GM19023 (cell line): ENCODE results near the gene ISG20L2.
A peak's percentile ranks its signal among the peaks of the same experiment; 100 is the strongest.
"Not testable (repeated sequence)": the region's sequence is repeated elsewhere in the genome, so short reads cannot be mapped to it uniquely, and the experiment has no call there.

Experiments used
- ATAC-seq: cut with Tn5 transposase; IDR thresholded peaks from one replicate; pipeline ENCODE4 v1.9.1; 2021; ENCODE audit warnings: mild to moderate bottlenecking, moderate library complexity; ENCODE audit not compliant: unreplicated experiment

Gene ISG20L2, protein sequence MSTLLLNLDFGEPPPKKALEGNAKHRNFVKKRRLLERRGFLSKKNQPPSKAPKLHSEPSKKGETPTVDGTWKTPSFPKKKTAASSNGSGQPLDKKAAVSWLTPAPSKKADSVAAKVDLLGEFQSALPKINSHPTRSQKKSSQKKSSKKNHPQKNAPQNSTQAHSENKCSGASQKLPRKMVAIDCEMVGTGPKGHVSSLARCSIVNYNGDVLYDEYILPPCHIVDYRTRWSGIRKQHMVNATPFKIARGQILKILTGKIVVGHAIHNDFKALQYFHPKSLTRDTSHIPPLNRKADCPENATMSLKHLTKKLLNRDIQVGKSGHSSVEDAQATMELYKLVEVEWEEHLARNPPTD

DNA sequence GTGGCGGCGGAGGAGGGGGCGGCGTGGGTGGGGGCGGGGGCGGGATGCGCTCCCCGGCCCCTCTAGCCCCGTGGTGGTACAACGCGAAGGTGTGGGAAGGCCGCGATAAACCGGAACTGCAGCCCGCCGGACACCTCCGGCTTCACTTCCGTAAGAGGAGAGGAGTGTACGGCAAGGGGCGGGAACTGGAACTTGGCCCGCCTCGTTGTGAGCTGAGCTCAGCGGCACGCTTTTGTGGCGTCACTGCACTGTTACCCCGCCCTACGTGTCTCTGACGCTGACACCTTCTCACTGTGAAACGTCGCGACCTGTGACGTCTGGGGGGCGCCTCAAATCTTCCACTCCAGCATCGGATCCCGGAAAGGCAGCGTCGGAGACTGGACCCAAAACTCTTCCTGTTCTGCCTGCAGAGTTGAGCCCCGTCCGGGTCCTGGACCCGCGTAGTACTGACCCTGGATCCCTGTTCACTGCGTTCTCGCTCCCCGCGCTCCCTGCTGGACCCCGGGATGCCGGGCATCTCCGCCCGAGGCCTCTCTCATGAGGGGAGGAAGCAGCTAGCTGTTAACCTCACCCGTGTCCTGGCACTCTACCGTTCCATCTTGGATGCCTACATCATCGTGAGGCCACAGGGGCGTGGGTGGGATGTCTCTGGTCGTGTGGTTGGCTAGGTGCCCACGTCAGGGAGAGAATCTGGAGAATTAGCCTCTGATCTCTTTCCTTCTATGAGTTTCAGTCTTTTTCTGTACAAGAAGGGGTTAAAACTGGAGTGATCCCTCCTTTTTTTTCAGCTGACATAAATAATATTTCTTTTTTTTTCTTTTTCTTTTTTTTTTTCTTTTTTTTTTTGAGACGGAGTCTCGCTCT lies at the start of gene ISG20L2:
Gene ISG20L2 (minus strand): TSS at position 168 of the 864 bp plus-strand sequence. CDS start 1,114 bp downstream, outside the sequence.
- peak; percentile 93 for ATAC-seq

DNA sequence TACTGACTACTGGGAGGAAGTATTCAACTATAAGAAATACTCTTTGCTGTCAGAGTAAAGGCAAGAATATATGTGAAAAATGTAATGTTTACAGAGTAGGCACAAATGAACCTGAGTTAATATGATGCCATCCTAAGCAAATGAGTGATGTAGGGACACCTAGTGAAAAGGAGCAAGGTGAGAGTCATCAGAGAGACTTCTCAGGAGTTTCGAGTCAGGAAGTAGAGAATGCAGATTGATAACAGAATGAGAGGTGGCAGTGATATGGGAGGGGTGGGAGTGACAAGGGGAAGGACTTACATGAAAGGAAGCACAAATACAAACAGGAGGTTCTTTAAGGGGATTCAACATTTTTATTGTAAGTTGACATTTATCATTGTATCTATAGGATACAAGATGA lies 49.0 kb upstream of the ISG20L2 start:
- no peak for ATAC-seq

DNA sequence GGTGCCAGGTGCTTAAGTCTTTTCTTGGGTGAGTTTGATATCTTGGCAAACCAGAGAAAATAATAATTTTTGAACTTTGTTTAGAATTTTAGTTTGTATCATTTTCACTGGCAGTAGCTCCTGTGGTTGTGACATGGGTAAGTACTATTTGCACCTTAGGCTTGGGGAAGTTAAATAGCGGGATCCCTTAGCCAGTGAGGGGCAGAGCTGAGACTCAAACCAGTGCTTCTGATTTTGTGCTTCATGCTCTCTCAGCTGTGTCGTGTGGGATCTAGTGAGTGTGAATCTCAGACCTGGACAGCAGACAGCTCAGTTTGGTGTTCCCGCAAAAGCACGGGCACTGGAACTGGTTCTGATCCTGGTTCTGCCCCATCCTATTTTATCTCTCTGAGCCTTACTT lies 48.4 kb upstream of the ISG20L2 start:
- no peak for ATAC-seq

DNA sequence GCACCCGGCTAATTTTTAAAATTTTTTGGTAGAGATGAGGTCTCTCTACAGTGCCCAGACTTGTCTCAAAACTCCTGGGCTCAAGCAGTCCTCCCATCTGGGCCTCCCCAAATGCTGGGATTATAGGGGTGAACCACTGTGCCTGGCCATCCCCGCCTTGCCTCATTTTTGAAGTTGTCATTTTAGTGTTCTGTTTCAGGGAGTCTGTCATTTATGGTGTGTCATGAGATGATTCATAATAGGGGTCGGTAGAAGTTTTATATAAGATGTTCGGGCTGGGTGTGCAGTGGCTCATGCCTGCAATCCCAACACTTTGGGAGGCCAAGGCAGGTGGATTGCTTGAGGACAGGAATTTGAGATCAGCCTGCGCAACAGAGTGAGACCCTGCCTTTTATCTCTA lies 47.2 kb upstream of the ISG20L2 start:
- no peak for ATAC-seq

DNA sequence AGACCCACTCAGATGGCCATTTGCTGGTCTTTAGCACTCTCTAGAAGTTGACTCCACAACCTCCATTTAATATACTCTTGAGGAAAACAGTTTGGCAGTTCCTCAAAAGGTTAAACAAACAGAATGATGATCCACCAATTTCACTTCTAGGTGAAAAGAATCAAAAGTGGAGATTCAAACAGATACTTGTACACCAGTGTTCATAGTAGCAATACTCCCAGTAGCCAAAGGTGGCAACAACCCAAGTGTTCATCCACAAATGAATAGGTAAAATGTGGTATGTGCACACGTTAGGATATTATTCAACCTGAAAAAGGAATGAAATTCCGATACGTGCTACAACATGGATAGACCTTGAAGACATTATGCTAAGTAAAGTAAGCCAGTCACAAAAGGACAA lies 45.0 kb upstream of the ISG20L2 start:
- no peak for ATAC-seq

DNA sequence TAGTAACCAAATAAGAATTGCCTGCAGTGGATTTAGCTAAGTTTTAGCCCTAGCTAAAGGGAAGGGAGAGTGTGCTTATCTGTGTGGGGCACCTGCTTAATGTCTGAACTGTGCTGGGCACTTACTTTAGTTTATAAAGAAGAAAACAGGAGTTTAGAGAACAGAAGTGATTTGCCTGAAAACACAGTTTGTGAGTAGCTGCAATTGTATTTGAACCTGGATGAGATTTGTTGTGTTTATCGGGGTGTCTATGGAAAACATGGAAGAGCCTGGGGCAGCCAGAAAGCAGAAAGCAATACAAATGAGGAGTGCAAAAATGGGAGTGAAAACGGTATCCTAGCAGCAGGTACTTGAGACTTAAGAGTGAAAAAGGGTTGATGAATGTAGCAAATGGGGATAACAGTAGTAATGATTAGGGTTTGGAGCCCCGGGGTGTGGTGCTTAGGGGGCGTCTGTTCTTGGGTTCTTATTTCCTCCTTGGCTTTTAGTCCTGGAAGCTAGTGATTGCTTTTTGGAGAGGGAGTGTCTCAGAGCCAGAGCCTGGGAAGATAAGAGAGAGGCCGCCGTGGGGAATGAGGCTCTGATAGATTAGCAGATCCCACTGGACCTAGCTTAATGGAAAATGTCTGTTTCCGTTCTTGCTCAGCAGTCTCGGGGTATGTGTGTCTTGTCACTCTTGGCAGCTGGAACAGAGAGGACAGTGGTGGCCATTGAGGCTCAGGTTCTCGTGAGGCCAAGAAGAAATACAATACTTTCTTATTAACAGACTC lies 44.3 kb upstream of the ISG20L2 start:
- ATAC-seq: no peak

DNA sequence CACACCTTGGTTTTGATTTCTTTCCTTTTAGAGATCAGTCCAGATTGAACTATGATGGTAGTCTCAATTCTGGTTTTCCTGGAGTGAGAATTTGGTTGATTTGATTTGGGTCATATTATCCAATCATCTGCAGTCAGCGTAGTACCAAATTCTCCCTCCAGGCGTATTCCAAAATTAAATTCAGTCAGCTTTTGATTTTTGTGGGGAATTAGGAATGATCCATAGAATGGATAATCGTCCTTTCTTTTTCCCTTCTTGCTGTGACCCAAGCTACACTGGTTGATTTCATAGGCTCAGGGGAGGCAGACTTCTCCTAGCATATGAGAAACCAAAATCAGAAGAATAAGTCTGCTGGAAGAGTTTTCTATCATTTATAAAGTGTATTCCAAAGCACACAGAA lies 43.7 kb upstream of the ISG20L2 start:
- no peak for ATAC-seq

DNA sequence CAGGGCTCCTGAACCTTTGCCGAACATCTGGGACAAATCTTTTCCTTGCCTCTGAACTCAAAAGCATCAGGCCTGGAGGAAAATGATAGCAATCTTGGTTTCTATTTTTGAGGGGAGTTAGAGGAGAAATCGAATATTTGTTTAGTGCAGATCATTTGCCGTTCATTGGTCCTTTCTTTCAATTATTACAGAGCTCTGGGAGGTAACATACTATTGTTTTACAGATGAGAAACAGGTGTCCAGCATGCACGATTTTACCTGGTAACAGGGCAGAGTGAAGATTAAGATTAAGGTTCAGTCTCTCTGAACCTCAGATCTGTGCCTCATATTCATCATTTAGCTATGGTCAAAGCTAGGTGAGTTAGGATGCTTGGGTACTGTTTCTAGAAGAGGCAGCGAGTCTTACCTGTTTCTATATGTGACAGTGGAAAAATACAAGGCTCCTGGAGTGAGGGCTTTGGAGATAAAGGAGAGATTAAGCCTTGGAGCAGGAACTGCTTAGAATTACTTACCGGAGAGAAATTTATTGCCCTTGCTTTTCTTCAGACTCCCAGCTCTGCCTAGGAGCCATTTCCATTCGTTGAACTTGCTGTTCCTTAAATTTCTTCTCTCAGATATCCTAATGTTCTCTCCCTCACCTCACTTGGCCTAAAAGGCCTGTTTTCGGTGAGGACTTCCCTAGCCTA lies 40.2 kb upstream of the ISG20L2 start:
- no peak for ATAC-seq

DNA sequence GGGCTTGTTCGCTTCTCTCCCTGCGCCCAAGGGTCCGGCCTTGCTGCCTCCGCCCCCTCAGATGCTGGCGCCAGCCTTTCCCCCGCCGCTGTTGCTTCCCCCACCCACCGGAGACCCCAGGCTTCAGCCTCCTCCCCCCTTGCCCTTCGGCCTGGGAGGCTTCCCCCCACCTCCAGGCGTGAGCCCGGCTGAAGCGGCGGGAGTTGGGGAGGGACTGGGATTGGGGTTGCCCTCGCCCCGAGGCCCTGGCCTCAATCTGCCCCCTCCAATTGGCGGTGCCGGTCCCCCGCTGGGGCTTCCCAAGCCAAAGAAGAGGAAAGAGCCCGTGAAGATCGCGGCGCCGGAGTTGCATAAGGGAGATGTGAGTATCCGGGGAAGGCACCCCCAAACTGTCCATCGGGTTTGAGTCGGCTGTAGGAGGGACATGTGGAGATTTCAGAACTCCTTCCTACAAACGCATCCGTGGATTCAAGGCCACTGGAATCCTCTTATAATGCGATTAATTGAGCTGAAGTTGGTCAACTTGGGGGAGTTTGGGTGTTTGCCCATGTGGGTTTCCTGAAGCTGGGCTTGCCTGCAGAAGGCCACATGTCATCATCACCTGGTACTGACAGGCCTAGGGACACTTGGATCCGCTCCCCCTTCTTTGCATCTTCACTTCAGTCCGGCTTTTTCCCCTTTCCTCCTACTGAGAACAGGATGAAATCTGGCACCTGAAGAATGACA lies 39.5 kb upstream of the ISG20L2 start:
- peak; percentile 5 for ATAC-seq

DNA sequence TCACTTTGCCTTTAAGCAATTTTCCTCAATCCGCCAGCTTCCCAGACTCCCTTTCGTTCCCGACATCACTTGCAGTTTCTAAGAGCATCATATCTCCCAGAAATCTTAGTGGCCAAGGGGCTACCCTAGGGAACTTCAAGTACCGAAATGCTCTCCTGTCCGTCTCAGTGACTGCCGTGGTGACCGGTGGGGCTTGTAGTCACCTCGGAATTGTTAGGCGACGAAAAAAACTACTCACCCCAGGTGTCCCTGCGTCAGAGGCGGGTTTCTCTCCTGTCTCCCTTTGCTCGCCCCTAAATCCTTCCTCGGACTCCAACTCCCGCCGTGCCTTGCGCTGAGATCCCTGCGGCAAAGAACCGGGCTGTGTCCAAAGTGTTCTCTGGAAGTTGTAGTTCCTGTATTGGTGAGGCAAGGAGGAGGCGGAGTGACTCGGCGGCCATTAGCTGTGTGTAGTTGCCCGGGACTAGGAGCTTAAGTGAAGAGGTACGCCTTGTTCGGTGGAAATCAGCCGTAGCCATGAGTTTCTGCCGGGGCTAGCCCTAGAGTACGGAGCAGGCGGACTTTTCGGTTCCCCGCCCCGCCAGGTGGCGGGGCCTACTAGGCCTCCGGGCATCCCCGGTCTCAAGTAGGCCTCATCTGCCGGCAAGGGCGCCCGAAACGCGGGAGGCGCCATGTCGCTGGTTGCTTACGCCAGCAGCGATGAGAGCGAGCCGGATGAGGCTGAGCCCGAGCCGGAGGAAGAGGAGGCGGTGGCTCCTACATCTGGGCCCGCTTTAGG lies 38.7 kb upstream of the ISG20L2 start, which contains the start of gene PRCC:
Gene PRCC (plus strand): TSS at position 435 of the 778 bp plus-strand sequence. CDS start 237 bp downstream, at position 672.
- ATAC-seq: peak; percentile 93

DNA sequence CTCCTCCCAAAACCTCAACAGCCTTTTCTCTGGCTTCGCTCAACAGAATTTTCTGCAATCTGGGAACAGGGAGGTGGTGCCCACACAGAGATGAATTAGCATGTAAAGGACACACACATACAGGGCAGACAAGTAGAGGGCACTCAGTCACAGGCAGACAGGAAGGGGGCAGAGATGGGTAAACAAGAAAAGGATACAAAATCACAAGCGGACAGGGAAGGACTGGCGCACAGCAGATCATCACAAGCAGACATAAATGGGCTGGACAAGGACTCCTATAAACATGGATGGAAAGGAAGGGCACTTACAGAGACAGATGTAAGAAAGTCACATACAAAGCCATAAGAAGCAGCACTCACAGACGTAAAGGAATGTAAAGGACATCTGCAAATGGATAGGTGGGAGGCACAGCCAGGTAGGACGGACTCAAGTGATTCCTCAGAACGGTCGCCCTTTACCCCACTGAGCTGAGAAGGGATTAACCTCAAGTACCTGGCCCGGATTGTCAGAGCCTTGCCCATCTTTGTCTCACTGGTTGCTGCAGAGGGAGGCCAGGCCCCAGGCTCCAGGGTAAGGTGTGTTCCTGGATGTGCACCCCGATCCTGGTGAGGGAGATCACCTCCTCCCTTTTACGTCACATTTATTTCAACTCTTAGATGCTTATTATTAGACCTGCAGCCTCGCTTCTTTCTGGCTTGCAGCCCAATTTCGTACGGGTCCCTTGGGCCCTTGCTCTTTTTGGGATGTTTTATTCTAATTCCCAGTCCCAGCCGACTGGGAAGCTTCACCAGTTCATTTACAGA lies 37.9 kb upstream of the ISG20L2 start:
- peak; percentile 13 for ATAC-seq

DNA sequence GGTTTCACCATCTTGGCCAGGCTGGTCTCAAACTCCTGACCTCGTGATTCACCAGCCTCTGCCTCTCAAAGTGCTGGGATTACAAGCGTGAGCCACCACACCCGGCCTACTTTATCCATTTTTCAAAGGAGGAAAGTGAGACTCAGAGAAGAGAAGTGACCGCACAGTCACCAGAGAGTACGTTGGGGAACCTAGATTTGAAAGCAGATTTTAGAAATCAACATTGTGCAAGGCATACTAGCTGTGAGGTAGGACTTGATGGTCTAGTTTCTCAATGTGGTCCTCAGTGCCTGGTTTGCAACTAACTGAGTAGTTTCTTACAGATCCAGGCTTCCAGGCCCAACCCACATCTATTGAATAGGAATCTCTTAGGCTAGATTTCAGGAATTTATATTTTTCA lies 37.1 kb upstream of the ISG20L2 start:
- no peak for ATAC-seq

DNA sequence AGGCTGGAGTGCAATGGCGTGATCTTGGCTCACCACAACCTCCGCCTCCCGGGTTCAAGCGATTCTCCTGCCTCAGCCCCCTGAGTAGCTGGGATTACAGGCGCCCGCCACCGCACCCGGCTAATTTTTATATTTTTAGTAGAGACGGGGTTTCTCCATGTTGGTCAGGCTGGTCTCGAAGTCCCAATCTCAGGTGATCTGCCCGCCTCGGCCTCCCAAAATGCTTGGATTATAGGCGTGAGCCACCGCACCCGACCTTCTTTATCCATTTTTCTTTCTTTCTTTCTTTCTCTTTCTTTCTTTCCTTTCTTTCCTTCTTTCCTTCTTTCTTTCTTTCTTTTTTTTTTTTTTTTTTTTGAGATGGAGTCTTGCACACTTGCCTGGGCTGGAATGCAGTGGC lies 36.6 kb upstream of the ISG20L2 start:
- not testable (repeated sequence) for ATAC-seq

DNA sequence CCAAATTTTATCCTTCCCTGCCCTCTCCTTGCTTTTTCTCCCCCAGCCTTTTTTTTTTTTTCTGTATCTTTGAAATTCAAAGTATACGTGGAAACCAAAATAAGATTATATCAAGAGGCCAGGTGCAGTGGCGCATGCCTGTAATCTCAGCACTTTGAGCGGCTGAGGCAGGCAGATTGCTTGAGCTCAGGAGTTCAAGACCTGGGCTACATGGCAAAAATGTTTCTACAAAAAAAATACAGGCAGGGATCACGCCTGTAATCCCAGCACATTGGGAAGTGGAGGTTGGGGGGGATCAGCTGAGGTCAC lies 32.2 kb upstream of the ISG20L2 start:
- no peak for ATAC-seq

DNA sequence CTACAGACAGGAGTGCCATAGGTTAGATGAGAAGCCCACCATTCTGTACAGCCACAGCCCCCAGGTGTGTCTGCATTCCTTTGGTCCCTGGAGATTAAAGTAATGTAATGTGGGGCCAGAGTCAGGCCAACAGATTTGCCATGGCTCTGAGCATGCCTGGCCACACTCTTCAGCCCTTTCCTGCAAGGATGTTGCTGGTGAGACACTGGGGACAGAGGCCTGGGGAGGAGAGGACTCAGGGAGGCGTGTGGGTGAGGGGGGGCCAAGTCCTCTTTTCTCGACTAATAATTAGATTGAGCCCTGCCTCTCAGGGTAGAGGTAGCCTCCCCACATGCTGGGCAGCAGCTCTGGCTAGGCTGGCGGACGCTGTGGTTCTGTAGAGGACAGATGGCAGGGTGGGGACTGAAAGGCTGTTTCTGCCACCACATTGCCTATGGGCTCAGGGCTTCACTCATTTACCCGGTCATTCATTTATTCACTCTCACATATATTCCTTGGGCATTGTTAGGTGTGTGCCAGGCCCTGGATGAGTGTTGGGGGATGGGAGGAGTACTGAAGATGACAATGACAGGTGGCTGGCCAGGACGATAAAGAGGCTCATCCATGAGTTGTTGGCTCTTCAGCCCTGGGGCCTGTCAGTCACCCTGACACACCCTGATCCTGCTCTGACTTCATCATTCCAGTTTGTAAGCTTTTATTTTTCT lies 31.7 kb upstream of the ISG20L2 start:
- no peak for ATAC-seq

DNA sequence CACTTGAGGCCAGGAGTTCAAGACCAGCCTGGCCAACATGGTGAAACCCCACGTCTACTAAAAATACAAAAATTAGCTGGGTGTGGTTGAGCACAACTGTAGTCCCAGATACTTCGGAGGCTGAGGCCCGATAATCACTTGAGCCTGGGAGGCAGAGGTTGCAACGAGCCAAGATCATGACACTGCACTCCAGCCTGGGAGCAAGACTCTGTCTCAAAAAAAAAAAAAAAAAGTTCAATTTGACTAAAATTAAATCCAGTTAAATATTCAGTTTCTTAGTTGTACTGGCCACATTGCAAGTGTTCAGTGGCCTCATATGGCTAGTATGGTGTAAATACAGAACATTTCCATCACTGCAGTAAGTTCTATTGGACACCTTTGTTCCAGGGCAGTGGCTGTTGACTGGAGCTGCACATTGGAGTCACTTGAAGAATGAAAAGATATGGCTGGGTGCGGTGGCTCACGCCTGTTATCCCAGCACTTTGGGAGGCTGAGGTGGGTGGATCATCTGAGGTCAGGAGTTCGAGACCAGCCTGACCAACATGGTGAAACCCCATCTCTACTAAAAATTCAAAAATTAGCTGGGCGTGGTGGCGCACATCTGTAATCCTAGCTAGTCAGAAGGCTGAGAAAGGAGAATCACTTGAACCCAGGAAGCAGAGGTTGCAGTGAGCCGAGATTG lies 29.1 kb upstream of the ISG20L2 start:
- ATAC-seq: not testable (repeated sequence)

DNA sequence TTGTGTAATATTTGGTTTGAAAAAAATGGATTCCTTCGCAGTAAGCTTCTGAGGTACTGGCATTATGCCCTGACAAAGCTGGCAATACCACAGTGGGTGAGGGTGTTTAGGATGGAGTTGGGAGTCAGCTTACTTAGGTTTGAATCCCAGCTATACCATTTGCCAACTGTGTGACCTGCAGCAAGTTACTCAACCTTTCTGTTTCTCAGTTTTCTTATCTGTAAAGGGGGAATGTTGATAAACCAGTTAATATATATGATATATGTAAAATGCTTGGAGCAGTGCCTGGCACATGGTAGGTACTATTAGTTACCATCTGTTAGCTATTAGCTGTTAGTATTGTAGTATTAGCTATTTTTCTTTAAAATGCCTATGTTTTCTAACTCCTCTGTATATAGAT lies 27.8 kb upstream of the ISG20L2 start:
- no peak for ATAC-seq
